Skeletal muscle tissue (tissue), 4 donors: Measurements from ENCODE around the gene GOLGA6L10. TPM values are rescaled to one million over a fixed set of nuclear protein-coding genes. Genes with fewer than 3 reads are reported as not detected.
"Not testable (repeated sequence)": the region's sequence is repeated elsewhere in the genome, so short reads cannot be mapped to it uniquely, and the experiment has no call there.

Experiments
- H3K27ac ChIP-seq: one replicate; pipeline ENCODE4 v1.7.0; 2013; ENCODE audit warnings: mild to moderate bottlenecking, low read depth, low read length, inconsistent platforms
- H3K27me3 ChIP-seq, 3 donors: one replicate each; pipeline ENCODE4 v1.7.0; 2013; ENCODE audit warnings: low read length in 3 of 3; ENCODE audit not compliant: control insufficient read depth in 3 of 3, insufficient read depth in 3 of 3
- H3K36me3 ChIP-seq, 3 donors: one replicate each; pipeline ENCODE4 v1.7.0; 2013; ENCODE audit warnings: low read length in 3 of 3; ENCODE audit not compliant: control insufficient read depth in 3 of 3, insufficient read depth in 3 of 3
- H3K4me1 ChIP-seq, 3 donors: one replicate each; pipeline ENCODE4 v1.7.0; 2013; ENCODE audit warnings: low read length in 3 of 3, mild to moderate bottlenecking in 3 of 3; ENCODE audit not compliant: control insufficient read depth in 3 of 3, insufficient read depth in 3 of 3
- H3K4me3 ChIP-seq, 3 donors: one replicate each; pipeline ENCODE4 v1.7.0; 2013; ENCODE audit warnings: low read length in 3 of 3
- H3K9ac ChIP-seq, 3 donors: one replicate each; pipeline ENCODE4 v1.7.0; 2013; ENCODE audit warnings: low read length in 3 of 3, mild to moderate bottlenecking in 3 of 3, moderate library complexity in 2 of 3, low read depth in 1 of 3
- H3K9me3 ChIP-seq, 3 donors: one replicate each; pipeline ENCODE4 v1.7.0; 2013; ENCODE audit warnings: low read length in 3 of 3; ENCODE audit not compliant: control insufficient read depth in 3 of 3
- total RNA-seq: library from RNA; depleted of rRNA; stranded (reverse); fragments of >200 nt; gene quantifications from one replicate; pipeline ENCODE4 v1.2.3, GENCODE V29; 2014
- donor health status: Osteomylitis.

GOLGA6L10 gene
- total RNA-seq, 1 donor from 2014 or later = 0.52 TPM

- Histone ChIP-seq H3K4me3 (no peak overlapping the region), H3K4me1 (peaks cover 0 to 6% (median 2%) of the 10 kb centered on the region in 3 donors), H3K27me3 (peaks cover 0 to 5% (median 5%) of the 10 kb centered on the region in 3 donors), H3K9ac (no peak overlapping the region), H3K27ac (no peak overlapping the region), H3K36me3 (no peaks in the 10 kb centered on the region), H3K9me3 (no peaks in the 10 kb centered on the region)
These were observed 36.5 kb downstream of the GOLGA6L10 start for GRCh38 chr15:82312586-82313349.

- not testable (repeated sequence) for H3K36me3 ChIP-seq, H3K9ac ChIP-seq, H3K9me3 ChIP-seq, H3K27me3 ChIP-seq, H3K4me3 ChIP-seq, H3K4me1 ChIP-seq, H3K27ac ChIP-seq
These were observed 38.0 kb downstream of the GOLGA6L10 start for GRCh38 chr15:82311321-82311720.

- no peaks in the 10 kb centered on the region for H3K9me3 ChIP-seq
- no peaks in the 10 kb centered on the region for H3K4me1 ChIP-seq
- H3K9ac ChIP-seq = no peak overlapping the region
- no peaks in the 10 kb centered on the region for H3K36me3 ChIP-seq
- H3K4me3 ChIP-seq = no peak overlapping the region
- H3K27ac ChIP-seq = no peak overlapping the region
- H3K27me3 ChIP-seq = no peaks in the 10 kb centered on the region
These were observed 39.5 kb downstream of the GOLGA6L10 start for GRCh38 chr15:82309802-82310201.

- Histone ChIP-seq H3K4me3 (no peak overlapping the region), H3K9me3 (no peaks in the 10 kb centered on the region), H3K36me3 (no peaks in the 10 kb centered on the region), H3K9ac (no peak overlapping the region), H3K27ac (no peak overlapping the region), H3K4me1 (no peaks in the 10 kb centered on the region), H3K27me3 (no peaks in the 10 kb centered on the region)
These were observed 41.6 kb downstream of the GOLGA6L10 start for GRCh38 chr15:82307714-82308081.

GRCh38 chr15:82306791-82307713 lies 42.2 kb downstream of the GOLGA6L10 start:
- Histone ChIP-seq H3K27ac (no peak overlapping the region), H3K27me3 (no peaks in the 10 kb centered on the region), H3K9ac (no peak overlapping the region), H3K9me3 (no peaks in the 10 kb centered on the region), H3K4me1 (no peaks in the 10 kb centered on the region), H3K4me3 (no peak overlapping the region), H3K36me3 (no peaks in the 10 kb centered on the region)

GRCh38 chr15:82305621-82306048 lies 43.6 kb downstream of the GOLGA6L10 start:
- H3K4me3 ChIP-seq = no peak overlapping the region
- no peaks in the 10 kb centered on the region for H3K27me3 ChIP-seq
- H3K4me1 ChIP-seq = peaks cover 0 to 4% (median 0%) of the 10 kb centered on the region in 3 donors
- no peak overlapping the region for H3K27ac ChIP-seq
- H3K36me3 ChIP-seq = no peaks in the 10 kb centered on the region
- no peaks in the 10 kb centered on the region for H3K9me3 ChIP-seq
- no peak overlapping the region for H3K9ac ChIP-seq

- Histone ChIP-seq H3K27ac (no peak overlapping the region), H3K4me3 (no peak overlapping the region), H3K4me1 (peaks cover 0 to 4% (median 0%) of the 10 kb centered on the region in 3 donors), H3K36me3 (no peaks in the 10 kb centered on the region), H3K27me3 (no peaks in the 10 kb centered on the region), H3K9me3 (no peaks in the 10 kb centered on the region), H3K9ac (no peak overlapping the region)
These were observed 44.5 kb downstream of the GOLGA6L10 start for GRCh38 chr15:82304778-82305090.

GRCh38 chr15:82303956-82304777 lies 45.1 kb downstream of the GOLGA6L10 start:
- H3K27ac ChIP-seq = no peak overlapping the region
- no peaks in the 10 kb centered on the region for H3K27me3 ChIP-seq
- H3K9ac ChIP-seq = no peak overlapping the region
- no peaks in the 10 kb centered on the region for H3K9me3 ChIP-seq
- H3K36me3 ChIP-seq = no peaks in the 10 kb centered on the region
- no peak overlapping the region for H3K4me3 ChIP-seq
- peaks cover 0 to 4% (median 0%) of the 10 kb centered on the region in 3 donors for H3K4me1 ChIP-seq

- Histone ChIP-seq H3K4me3 (no peak overlapping the region), H3K9me3 (no peaks in the 10 kb centered on the region), H3K4me1 (peaks cover 0 to 4% (median 0%) of the 10 kb centered on the region in 3 donors), H3K9ac (no peak overlapping the region), H3K27ac (no peak overlapping the region), H3K27me3 (peaks cover 0 to 5% (median 4%) of the 10 kb centered on the region in 3 donors), H3K36me3 (no peaks in the 10 kb centered on the region)
These were observed 47.8 kb downstream of the GOLGA6L10 start for GRCh38 chr15:82301296-82302016.
